Breast epithelium (tissue), 4 donors: ENCODE data around the gene SP8. TPM values are rescaled to one million over a fixed set of nuclear protein-coding genes. Genes with fewer than 3 reads are reported as not detected.

Source experiments
- DNase-seq, 2 donors: peaks; one replicate each; pipeline ENCODE4 v3.0.0-alpha.2; 2019; ENCODE audit warnings: low spot score in 2 of 2
- H3K27ac ChIP-seq, 2 donors: fragments of 200-600 bp; sonication (generic) in 1 of 2; one replicate each; pipeline ENCODE4 v1.5.1; 2016 to 2019; ENCODE audit warnings: mild to moderate bottlenecking in 1 of 2
- H3K27me3 ChIP-seq, 2 donors: fragments of 200-600 bp; sonication (generic) in 1 of 2; one replicate each; pipeline versions ENCODE4 v1.5.1 to v1.6.0; 2017 to 2019; ENCODE audit warnings: control low read depth in 1 of 2, mild to moderate bottlenecking in 1 of 2
- H3K36me3 ChIP-seq: fragments of 200-600 bp; one replicate; pipeline ENCODE4 v1.5.1; 2019
- H3K4me1 ChIP-seq, 2 donors: fragments of 200-600 bp; sonication (generic); one replicate each; pipeline ENCODE4 v1.5.1; 2016 to 2019; ENCODE audit warnings: control low read depth in 1 of 2
- H3K4me3 ChIP-seq, 3 donors: fragments of 200-600 bp; sonication (generic); 1 replicate in 2 of 3; 2 replicates in 1 of 3; pipeline ENCODE4 v1.5.1; 2016 to 2019; ENCODE audit warnings: mild to moderate bottlenecking in 3 of 3, moderate library complexity in 2 of 3
- H3K9me3 ChIP-seq, 2 donors: fragments of 200-600 bp; sonication (generic) in 1 of 2; one replicate each; pipeline ENCODE4 v1.5.1; 2016 to 2019; ENCODE audit warnings: control low read depth in 1 of 2
- POLR2A ChIP-seq: fragments of 450-650 bp; IDR thresholded peaks from one replicate; pipeline ENCODE4 v1.6.1; 2016; ENCODE audit warnings: antibody characterized with exemption, mild to moderate bottlenecking, moderate library complexity
- POLR2AphosphoS5 ChIP-seq, 3 donors: sonication (generic); formaldehyde crosslinking; IDR thresholded peaks; one replicate each; pipeline ENCODE4 v1.6.1; 2017; ENCODE audit warnings: antibody characterized with exemption in 3 of 3
- intact Hi-C: fragments of 100-400 bp; cut with DNase I; formaldehyde crosslinking; loops from one replicate; pipeline ENCODE4 v1.15.1; 2023; ENCODE audit warnings: low total_unique reads
- total RNA-seq, 3 donors: library from RNA; depleted of rRNA; stranded (reverse); fragments of >200 nt; gene quantifications; one replicate each; pipeline ENCODE4 v1.1.0, GENCODE V29; 2016
- TF ChIP-seq, protein P1 (sequence below), 3 donors: fragments of 450-650 bp; IDR thresholded peaks; one replicate each; pipeline ENCODE4 v1.5.1; 2016 to 2017; ENCODE audit warnings: antibody characterized with exemption in 3 of 3, mild to moderate bottlenecking in 3 of 3, moderate library complexity in 3 of 3

SP8 gene
- total RNA-seq, 3 donors from 2014 or later, result not detected

GRCh38 chr7:20797462-20798080 is 10.9 kb upstream of the SP8 start:
- Histone ChIP-seq H3K36me3 (no peaks in the 10 kb centered on the region), H3K4me3 (peak overlapping the region; percentile 37 to 73 (median 48)), H3K27me3 (peaks cover 2 to 90% of the 10 kb centered on the region in 2 donors), H3K27ac (no peak overlapping the region), H3K9me3 (no peaks in the 10 kb centered on the region), H3K4me1 (peaks cover 0 to 8% of the 10 kb centered on the region in 2 donors)
- intact Hi-C loops, result no loop called here
- TF ChIP-seq POLR2AphosphoS5 (IDR thresholded peaks at IDR 0.05), result no peak
- TF ChIP-seq, protein P1, sequence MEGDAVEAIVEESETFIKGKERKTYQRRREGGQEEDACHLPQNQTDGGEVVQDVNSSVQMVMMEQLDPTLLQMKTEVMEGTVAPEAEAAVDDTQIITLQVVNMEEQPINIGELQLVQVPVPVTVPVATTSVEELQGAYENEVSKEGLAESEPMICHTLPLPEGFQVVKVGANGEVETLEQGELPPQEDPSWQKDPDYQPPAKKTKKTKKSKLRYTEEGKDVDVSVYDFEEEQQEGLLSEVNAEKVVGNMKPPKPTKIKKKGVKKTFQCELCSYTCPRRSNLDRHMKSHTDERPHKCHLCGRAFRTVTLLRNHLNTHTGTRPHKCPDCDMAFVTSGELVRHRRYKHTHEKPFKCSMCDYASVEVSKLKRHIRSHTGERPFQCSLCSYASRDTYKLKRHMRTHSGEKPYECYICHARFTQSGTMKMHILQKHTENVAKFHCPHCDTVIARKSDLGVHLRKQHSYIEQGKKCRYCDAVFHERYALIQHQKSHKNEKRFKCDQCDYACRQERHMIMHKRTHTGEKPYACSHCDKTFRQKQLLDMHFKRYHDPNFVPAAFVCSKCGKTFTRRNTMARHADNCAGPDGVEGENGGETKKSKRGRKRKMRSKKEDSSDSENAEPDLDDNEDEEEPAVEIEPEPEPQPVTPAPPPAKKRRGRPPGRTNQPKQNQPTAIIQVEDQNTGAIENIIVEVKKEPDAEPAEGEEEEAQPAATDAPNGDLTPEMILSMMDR (IDR thresholded peaks at IDR 0.05), result no peak
- no peak for TF ChIP-seq POLR2A
- no peak for DNase-seq

- TF ChIP-seq POLR2AphosphoS5 (IDR thresholded peaks at IDR 0.05) (no peak), POLR2A (no peak)
- TF ChIP-seq, protein P1 (IDR thresholded peaks at IDR 0.05), result no peak
- Histone ChIP-seq H3K9me3 (no peaks in the 10 kb centered on the region), H3K27me3 (peaks cover 2 to 90% of the 10 kb centered on the region in 2 donors), H3K36me3 (no peaks in the 10 kb centered on the region), H3K27ac (no peak overlapping the region), H3K4me3 (peak overlapping the region in 2 of 3 donors; percentile 48 to 73), H3K4me1 (peaks cover 0 to 8% of the 10 kb centered on the region in 2 donors)
- DNase-seq, result no peak
- intact Hi-C loops, result no loop called here
Measured at GRCh38 chr7:20797042-20797461, 10.4 kb upstream of the SP8 start.

- H3K36me3 ChIP-seq, result no peaks in the 10 kb centered on the region
- no peak for DNase-seq
- H3K4me1 ChIP-seq, result peaks cover 0 to 8% of the 10 kb centered on the region in 2 donors
- H3K4me3 ChIP-seq, result no peak overlapping the region
- intact Hi-C loops, result no loop called here
- TF ChIP-seq POLR2AphosphoS5 (IDR thresholded peaks at IDR 0.05) (no peak), POLR2A (no peak)
- TF ChIP-seq, protein P1 (IDR thresholded peaks at IDR 0.05), result no peak
- H3K27me3 ChIP-seq, result peaks cover 2 to 90% of the 10 kb centered on the region in 2 donors
- no peak overlapping the region for H3K27ac ChIP-seq
- H3K9me3 ChIP-seq, result no peaks in the 10 kb centered on the region
Measured at GRCh38 chr7:20796500-20796899, 9.8 kb upstream of the SP8 start.

- intact Hi-C loops, result no loop called here
- TF ChIP-seq, protein P1 (IDR thresholded peaks at IDR 0.05), result no peak
- TF ChIP-seq POLR2AphosphoS5 (IDR thresholded peaks at IDR 0.05) (no peak), POLR2A (no peak)
- Histone ChIP-seq H3K27ac (no peak overlapping the region), H3K4me1 (peaks cover 0 to 8% of the 10 kb centered on the region in 2 donors), H3K9me3 (no peaks in the 10 kb centered on the region), H3K4me3 (no peak overlapping the region), H3K36me3 (no peaks in the 10 kb centered on the region), H3K27me3 (peaks cover 2 to 90% of the 10 kb centered on the region in 2 donors)
- DNase-seq, result no peak
Measured at GRCh38 chr7:20795881-20796280, 9.2 kb upstream of the SP8 start.

- intact Hi-C loops, result no loop called here
- TF ChIP-seq POLR2AphosphoS5 (IDR thresholded peaks at IDR 0.05), result no peak
- no peak for TF ChIP-seq POLR2A
- TF ChIP-seq, protein P1 (IDR thresholded peaks at IDR 0.05), result no peak
- Histone ChIP-seq H3K4me1 (peaks cover 0 to 8% of the 10 kb centered on the region in 2 donors), H3K27ac (no peak overlapping the region), H3K9me3 (no peaks in the 10 kb centered on the region), H3K27me3 (peaks cover 2 to 95% of the 10 kb centered on the region in 2 donors), H3K4me3 (no peak overlapping the region), H3K36me3 (no peaks in the 10 kb centered on the region)
- no peak for DNase-seq
Measured at GRCh38 chr7:20795361-20795760, 8.7 kb upstream of the SP8 start.
